Heart left ventricle (tissue), 13 donors: ENCODE measurements around the gene TPRN.

ENCODE experiments used
- POLR2A ChIP-seq, 2 donors: fragments of 450-650 bp; IDR thresholded peaks; one replicate each; pipeline ENCODE4 v1.6.1; 2017; ENCODE audit warnings: antibody characterized with exemption in 2 of 2, mild to moderate bottlenecking in 2 of 2, moderate library complexity in 2 of 2
- TF ChIP-seq, protein P1 (sequence below), 12 donors: fragments of 200-600 bp; sonication (generic) in 4 of 12; IDR thresholded peaks; one replicate each; pipeline versions ENCODE4 v1.5.0 to v1.8.0; 2018 to 2022; ENCODE audit warnings: antibody characterized with exemption in 12 of 12, mild to moderate bottlenecking in 5 of 12
- donor health status: ischemic (EF 13 %, LVEDD 7.1; RV severe dilation, severe dysfunction).
- donor health status: DM: no; HTN: yes; CAD: no.
- donor health status: DM: no; HTN: no; CAD: no.
- donor health status: ischemic (EF 25% LVEDD 6.9; RV normal size, moderate dysfunction).
- donor health status: ischemic (EF 25% LVEDD 5.7; RV mildly dilated, moderate dysfunction).
- donor health status: ischemic (EF 35%, LVEDD 5.7; RV mildly dilated, moderate dysfunction).
- donor health status: nonischemic (EF 11% LVEDD 7.7; RV severe dilation, severe dysfunction).
- donor health status: DM: yes; HTN: yes; CAD: no.
- donor health status: PGD.
- donor health status: ischemic (EF 29% LVEDD 5.4; RV normal size, mild dysfunction).
- donor health status: nonischemic (EF 23%, LVEDD 6.1; RV moderate dilation, normal function).

DNA sequence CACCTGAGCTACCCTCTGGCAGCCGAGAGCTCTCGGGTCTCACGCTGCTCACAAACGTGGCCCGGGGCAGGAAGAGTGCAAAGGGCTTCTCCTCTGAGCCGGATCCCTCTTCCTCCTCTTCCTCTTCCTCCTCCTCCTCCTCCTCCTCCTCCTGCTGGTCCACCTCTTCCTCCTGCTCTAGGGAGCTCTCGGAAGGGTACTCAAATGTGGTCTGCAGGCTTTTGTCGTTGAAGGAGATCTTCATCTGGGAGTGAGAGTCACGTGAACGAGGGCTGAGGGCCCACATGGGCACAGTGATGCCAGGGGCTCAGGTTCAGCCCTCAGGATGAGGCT, 8.1 kb downstream of the TPRN start:
- no peak for TF ChIP-seq POLR2A (IDR thresholded peaks at IDR 0.05)
- TF ChIP-seq, protein P1, sequence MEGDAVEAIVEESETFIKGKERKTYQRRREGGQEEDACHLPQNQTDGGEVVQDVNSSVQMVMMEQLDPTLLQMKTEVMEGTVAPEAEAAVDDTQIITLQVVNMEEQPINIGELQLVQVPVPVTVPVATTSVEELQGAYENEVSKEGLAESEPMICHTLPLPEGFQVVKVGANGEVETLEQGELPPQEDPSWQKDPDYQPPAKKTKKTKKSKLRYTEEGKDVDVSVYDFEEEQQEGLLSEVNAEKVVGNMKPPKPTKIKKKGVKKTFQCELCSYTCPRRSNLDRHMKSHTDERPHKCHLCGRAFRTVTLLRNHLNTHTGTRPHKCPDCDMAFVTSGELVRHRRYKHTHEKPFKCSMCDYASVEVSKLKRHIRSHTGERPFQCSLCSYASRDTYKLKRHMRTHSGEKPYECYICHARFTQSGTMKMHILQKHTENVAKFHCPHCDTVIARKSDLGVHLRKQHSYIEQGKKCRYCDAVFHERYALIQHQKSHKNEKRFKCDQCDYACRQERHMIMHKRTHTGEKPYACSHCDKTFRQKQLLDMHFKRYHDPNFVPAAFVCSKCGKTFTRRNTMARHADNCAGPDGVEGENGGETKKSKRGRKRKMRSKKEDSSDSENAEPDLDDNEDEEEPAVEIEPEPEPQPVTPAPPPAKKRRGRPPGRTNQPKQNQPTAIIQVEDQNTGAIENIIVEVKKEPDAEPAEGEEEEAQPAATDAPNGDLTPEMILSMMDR (IDR thresholded peaks at IDR 0.05): no peak
